K562 (cell line): ENCODE data around the gene THADA. TPM values are rescaled to one million over a fixed set of nuclear protein-coding genes. Genes with fewer than 3 reads are reported as not detected.

Experiments used
- ARID4B ChIP-seq: sonication (generic); formaldehyde crosslinking; IDR thresholded peaks from 2 replicates; pipeline ENCODE4 v1.8.0; 2022; ENCODE audit warnings: mild to moderate bottlenecking, missing genetic modification reagents
- BHLHE40 ChIP-seq: IDR thresholded peaks from 2 replicates; pipeline ENCODE4 v1.6.1; 2011; ENCODE audit warnings: low read length, improper control_type of control experiment
- CHD2 ChIP-seq: IDR thresholded peaks from 2 replicates; pipeline ENCODE4 v1.6.1; 2011; ENCODE audit warnings: low read depth, low read length
- MCM2 ChIP-seq: fragments of 450-650 bp; IDR thresholded peaks from 2 replicates; pipeline ENCODE4 v1.6.1; 2017; ENCODE audit warnings: low read depth, mild to moderate bottlenecking
- PHF20 ChIP-seq: fragments of 450-650 bp; IDR thresholded peaks from 2 replicates; pipeline ENCODE4 v1.6.1; 2018; ENCODE audit not compliant: partially characterized antibody
- PHF8 ChIP-seq: fragments of 200-600 bp; sonication (generic); IDR thresholded peaks from 2 replicates; pipeline ENCODE4 v1.6.1; 2012; ENCODE audit warnings: mixed run types, mild to moderate bottlenecking, inconsistent platforms, low read length, moderate library complexity, borderline replicate concordance
- POLR3A ChIP-seq: IDR thresholded peaks from 2 replicates; pipeline ENCODE4 v1.6.1; 2011; ENCODE audit warnings: borderline replicate concordance, mild to moderate bottlenecking, moderate library complexity; ENCODE audit not compliant: insufficient read length, insufficient read depth; ENCODE audit errors: extremely low read depth
- RHOXF2B ChIP-seq: fragments of 250-450 bp; sonication (Bioruptor Pico); conservative IDR thresholded peaks from 2 replicates; pipeline ENCODE4 v1.5.1; 2021
- TAF7 ChIP-seq: fragments of 450-650 bp; IDR thresholded peaks from 2 replicates; pipeline ENCODE4 v1.6.1; 2016; ENCODE audit warnings: missing genetic modification characterization, missing compliant biosample characterization
- TRIM25 ChIP-seq: fragments of 450-650 bp; IDR thresholded peaks from 2 replicates; pipeline ENCODE4 v1.7.0; 2016; ENCODE audit warnings: borderline replicate concordance
- TSHZ1 ChIP-seq: fragments of 250-450 bp; sonication (Bioruptor Pico); IDR thresholded peaks from 2 replicates; pipeline ENCODE4 v1.4.0; 2020; ENCODE audit warnings: mild to moderate bottlenecking, moderate library complexity
- ZBTB2 ChIP-seq: fragments of 450-650 bp; IDR thresholded peaks from 2 replicates; pipeline ENCODE4 v1.6.1; 2016; ENCODE audit warnings: antibody characterized with exemption
- ZC3H11A ChIP-seq: IDR thresholded peaks from 2 replicates; pipeline ENCODE4 v1.6.1; 2012; ENCODE audit warnings: low read depth, low read length, improper control_type of control experiment
- ZC3H4 ChIP-seq: sonication (generic); formaldehyde crosslinking; IDR thresholded peaks from 2 replicates; pipeline ENCODE4 v1.9.0; 2021; ENCODE audit warnings: missing genetic modification reagents, borderline replicate concordance
- ZNF133 ChIP-seq: fragments of 250-450 bp; sonication (Bioruptor Pico); IDR thresholded peaks from 2 replicates; pipeline ENCODE4 v1.4.0; 2020; ENCODE audit warnings: mild to moderate bottlenecking
- ZNF444 ChIP-seq: fragments of 250-450 bp; sonication (Bioruptor Pico); IDR thresholded peaks from 2 replicates; pipeline ENCODE4 v1.4.0; 2020; ENCODE audit warnings: mild to moderate bottlenecking, moderate library complexity
- ZNF668 ChIP-seq: fragments of 250-450 bp; sonication (Bioruptor Pico); IDR thresholded peaks from 2 replicates; pipeline ENCODE4 v1.8.0; 2022; ENCODE audit warnings: mild to moderate bottlenecking, inconsistent platforms
- ZNF778 ChIP-seq: fragments of 450-650 bp; formaldehyde crosslinking; IDR thresholded peaks from 2 replicates; pipeline ENCODE4 v1.4.0; 2020; ENCODE audit warnings: mild to moderate bottlenecking, moderate library complexity
- polyA plus RNA-seq, 8 experiments: library from polyadenylated mRNA; depleted of rRNA in 4 of 8; stranded (reverse) in 5 of 8; unstranded in 3 of 8; fragments of >200 nt; fragmentation: Nextera tagmentation in 2 of 8; fragmentation: Illumina TruSeq in 1 of 8; extraction: Ambion mirVana in 2 of 8; extraction: Trizol in 1 of 8; gene quantifications; 2 replicates each; pipeline versions ENCODE4 v1.2.1 to v1.2.3, GENCODE V29; 2011 to 2014; ENCODE audit warnings: inconsistent platforms in 1 of 8, missing spikeins in 1 of 8
- total RNA-seq, 7 experiments: library from RNA; depleted of rRNA in 6 of 7; stranded (reverse); fragments of >200 nt in 6 of 7; fragmentation: Illumina TruSeq in 2 of 7; extraction: Trizol in 2 of 7; gene quantifications; 2 replicates each; pipeline versions ENCODE4 v1.2.1 to v1.2.3, GENCODE V29; 2011 to 2021; ENCODE audit warnings: low replicate concordance in 1 of 7

Gene THADA
- total and polyA plus RNA-seq, 9 of the 15 experiments (the other 6 are each of a cell fraction or from before 2014, with no cell fraction given): 17.8 to 34.7 (median 31.9) TPM

- TF ChIP-seq TSHZ1 (CRISPR knock-in tag): peak; percentile 21; the same call in 1 of the 2 replicates
- no peak for TF ChIP-seq PHF20
- TF ChIP-seq ZC3H4 (CRISPR knock-in tag): no peak; the same call in 1 of the 2 replicates
- no peak for TF ChIP-seq ZNF444 (CRISPR knock-in tag)
- TF ChIP-seq TRIM25: no peak
- no peak for TF ChIP-seq PHF8
- TF ChIP-seq MCM2: no peak
- TF ChIP-seq POLR3A: no peak
- no peak for TF ChIP-seq TAF7 (tag)
- TF ChIP-seq BHLHE40: peak; percentile 89
- no peak for TF ChIP-seq ZNF668 (CRISPR knock-in tag)
- no peak for TF ChIP-seq ZC3H11A
- no peak for TF ChIP-seq ZBTB2
- no peak for TF ChIP-seq CHD2
- no peak; the same call in 1 of the 2 replicates for TF ChIP-seq ARID4B
- TF ChIP-seq ZNF778 (CRISPR knock-in tag): no peak
- no peak for TF ChIP-seq ZNF133 (CRISPR knock-in tag)
- TF ChIP-seq RHOXF2B: no peak
Measured at GRCh38 chr2:43225093-43225787, 370.6 kb downstream of the THADA start (continued).
